HG03378 (cell line): ENCODE measurements around the gene ATP5MC2.
"Not testable (repeated sequence)": the region's sequence is repeated elsewhere in the genome, so short reads cannot be mapped to it uniquely, and the experiment has no call there.

ENCODE experiments used
- ATAC-seq: cut with Tn5 transposase; IDR thresholded peaks from one replicate; pipeline ENCODE4 v1.9.1; 2021; ENCODE audit warnings: mild to moderate bottlenecking, moderate library complexity; ENCODE audit not compliant: unreplicated experiment

ATP5MC2 gene

DNA sequence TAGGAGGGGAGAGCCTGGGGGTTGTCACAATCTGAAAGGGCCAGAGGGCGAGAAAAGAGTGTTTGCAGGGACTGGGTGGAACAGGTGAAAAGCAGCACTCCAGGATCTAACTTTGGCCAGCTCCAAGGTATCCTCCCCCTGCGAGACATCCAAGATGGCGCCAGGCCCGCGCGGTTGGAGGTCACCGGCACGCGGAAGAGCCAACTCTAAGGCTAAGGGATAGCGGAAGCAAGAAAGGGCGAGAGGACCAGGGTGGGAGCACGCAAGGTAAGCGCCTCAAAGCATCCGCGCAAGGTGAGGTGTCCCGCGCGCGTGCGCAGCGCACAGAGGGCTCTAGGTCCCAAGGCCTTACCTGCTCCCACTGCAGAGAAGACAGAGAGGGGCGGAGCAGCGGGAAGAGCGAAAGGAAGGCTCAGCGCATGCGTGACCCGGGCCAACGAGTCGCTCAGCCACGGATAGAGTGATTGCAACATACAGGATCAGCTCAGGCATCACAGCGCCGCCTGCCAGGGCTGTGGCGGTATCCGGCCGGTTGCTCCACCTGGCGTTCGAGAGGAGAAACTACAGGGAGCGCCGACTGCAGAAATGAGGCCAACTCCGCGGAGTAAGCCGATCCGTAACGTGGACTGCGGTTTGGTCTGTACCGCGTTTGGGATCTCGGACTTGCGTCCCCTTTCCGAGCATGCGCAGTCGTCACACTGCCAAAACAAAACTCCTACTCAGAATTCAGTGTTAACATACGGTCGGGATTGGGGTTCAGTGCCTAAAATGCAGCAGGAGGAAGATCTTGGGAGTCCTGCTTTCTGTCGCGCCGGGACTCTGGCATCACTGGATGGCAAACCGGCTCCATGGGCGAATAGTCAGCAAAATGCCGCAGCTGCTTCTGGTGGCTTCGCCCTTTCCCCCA is at the start of gene ATP5MC2:
Gene ATP5MC2 (minus strand): TSS at position 383 of the 907 bp plus-strand sequence. CDS start 3,469 bp downstream, outside the sequence.
- peak; percentile 93 for ATAC-seq

GRCh38 chr12:53722450-53723041 is 46.7 kb upstream of the ATP5MC2 start:
- ATAC-seq, result no peak

DNA sequence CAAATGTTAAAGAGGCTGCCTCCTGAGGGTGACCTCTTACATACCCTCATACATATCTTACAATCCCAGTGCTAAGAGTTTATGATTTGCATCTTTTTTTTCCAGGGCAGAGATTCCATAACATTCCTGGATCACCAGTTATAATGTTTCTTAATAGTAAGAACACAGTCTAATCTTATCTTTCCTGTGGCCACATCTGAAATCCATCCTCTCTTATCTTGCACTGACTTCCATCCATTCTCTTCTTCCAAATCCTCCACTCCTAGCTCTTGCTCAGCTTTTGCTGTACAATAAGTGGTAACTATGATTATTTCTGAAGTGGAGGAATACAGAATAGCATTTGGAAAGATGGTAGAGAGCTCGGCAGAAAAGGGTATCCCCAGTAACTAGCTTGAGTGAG is 45.1 kb upstream of the ATP5MC2 start:
- ATAC-seq, result no peak

GRCh38 chr12:53719649-53720048 is 43.8 kb upstream of the ATP5MC2 start:
- no peak for ATAC-seq

- not testable (repeated sequence) for ATAC-seq
Measured at GRCh38 chr12:53718567-53718966, 42.7 kb upstream of the ATP5MC2 start.

- no peak for ATAC-seq
Measured at GRCh38 chr12:53717319-53717718, 41.4 kb upstream of the ATP5MC2 start.

GRCh38 chr12:53714004-53714403 is 38.1 kb upstream of the ATP5MC2 start:
- no peak for ATAC-seq

DNA sequence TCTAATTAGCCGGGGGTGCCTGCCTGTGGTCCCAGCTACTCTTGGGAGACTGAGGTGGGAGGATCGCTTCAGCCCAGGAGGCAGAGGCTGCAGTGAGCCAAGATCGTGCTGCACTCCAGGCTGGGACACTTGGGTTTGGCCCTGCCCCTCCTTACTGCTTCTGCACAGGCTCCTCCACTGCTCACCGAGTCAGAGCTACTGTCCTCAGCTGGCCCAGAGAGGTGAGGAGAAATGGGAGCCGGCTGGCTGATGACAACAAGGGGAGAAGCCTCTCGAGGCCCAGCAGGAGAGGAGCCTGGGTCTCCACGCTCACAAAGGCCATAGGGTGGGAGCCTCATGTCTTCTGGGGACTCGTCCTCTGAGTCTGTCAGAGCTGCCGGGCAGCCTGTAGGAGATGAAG is 37.6 kb upstream of the ATP5MC2 start:
- no peak for ATAC-seq

GRCh38 chr12:53712059-53712643 is 36.3 kb upstream of the ATP5MC2 start:
- no peak for ATAC-seq

GRCh38 chr12:53710091-53710490 is 34.2 kb upstream of the ATP5MC2 start:
- ATAC-seq, result no peak

DNA sequence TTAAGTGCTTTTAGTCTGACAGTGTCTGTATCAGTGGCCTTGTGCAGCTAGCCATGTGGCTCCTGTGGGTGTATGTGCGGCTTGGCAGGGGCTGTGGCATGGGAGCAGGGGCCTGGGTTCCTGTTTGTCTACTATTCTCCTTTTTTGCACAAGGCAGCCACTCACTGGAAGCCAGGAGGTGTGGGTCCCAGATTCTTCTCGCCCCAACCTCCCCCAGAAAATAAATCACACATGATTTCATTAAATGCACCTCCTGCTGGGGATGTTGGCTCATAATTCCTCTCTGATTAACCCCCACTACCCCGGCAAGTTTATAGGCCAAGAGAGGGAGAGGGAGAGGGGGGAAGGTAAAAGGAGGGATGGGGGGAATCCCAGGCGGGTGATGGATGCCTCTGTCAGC is 33.8 kb upstream of the ATP5MC2 start:
- no peak for ATAC-seq

DNA sequence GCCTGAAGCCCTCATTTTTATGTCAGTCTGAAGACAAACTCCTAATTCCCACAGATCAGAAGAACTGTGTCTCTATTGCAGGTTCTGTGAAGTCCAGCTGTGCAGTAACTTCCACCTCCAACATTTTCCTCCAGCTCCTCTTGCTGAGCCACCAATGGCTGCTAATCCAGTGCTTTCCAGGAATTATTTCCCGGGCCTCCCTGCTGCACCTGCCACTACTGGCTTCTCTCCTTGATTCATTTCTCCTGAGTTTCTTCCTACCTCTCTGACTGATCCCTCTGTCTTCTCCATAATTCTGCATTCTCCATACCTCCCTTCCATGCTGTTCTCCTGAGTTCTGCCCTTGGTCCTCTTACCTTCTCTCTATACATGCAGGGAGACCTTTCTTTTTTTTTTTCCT is 30.2 kb upstream of the ATP5MC2 start:
- no peak for ATAC-seq

- no peak for ATAC-seq
Measured at GRCh38 chr12:53703756-53704155, 27.9 kb upstream of the ATP5MC2 start.

DNA sequence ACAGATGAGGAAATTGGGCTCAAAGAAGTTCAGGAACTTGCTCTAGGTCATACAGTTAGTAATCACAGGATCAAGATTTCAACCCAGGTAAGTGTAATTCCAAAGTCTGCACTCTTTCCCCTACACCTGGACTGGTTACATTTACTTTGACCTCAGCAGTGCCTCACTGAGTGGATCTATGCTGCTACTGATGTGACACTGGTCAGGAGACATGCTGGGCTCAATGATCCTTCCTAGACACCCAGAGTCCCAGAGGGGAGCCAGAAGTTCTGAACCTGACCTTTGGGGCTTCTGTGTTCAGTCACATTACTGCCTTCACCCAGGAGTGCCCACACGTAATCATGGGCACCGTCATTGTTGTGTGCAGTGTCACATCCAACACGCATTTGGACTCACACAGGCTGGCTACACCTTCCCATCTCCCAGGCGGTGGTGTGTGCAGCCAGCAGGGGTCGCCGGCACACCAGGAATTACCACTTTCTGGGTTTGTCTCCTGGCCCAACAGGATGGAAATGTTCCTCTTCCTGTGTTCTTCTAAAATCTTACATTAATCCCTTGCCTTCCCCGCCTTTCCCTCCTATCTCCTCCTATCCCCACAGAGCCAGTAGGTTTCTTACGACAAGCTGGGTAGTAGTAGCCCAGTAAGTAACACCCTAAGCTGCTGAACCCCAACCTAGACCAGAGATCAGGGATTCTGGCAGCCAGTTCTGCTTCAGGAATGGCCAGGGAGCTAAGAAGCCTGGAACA is 25.8 kb upstream of the ATP5MC2 start:
- no peak for ATAC-seq

DNA sequence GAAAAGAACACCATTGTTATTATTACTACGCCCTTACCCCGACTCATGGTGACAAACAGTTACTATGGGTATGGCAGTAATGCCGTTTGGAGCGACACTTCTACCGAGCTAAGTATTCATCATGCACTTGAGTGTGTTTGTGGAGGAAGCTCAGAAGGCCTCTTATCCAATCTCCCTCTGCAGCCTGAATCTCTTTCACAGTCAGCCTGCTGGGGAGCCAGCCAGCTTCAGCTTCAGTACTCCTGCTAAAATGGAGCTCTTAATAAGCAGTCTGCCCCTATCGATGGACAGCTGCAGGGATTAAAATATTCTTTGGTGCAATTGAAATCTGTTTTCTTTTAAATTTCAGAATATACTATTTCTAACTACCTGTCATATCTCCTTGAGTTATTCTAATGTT is 24.7 kb upstream of the ATP5MC2 start:
- ATAC-seq, result no peak

DNA sequence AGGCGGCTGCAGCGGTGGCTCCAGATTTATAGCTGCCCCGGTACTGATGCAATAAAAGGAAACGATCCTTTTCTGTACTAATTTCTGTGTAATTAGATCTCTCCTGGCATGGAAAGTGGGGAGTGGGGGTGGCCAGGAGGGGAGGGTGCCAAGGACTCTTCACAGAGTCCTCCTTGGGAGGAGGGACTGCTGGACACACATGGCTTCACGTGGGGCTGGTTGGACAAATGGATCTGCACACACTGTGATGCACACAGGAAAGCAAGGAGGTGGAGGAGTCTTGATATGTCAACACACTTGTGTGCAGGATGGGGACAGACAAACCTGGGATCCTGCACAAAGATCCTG is 23.8 kb upstream of the ATP5MC2 start:
- ATAC-seq, result no peak

- no peak for ATAC-seq
Measured at GRCh38 chr12:53698948-53699677, 23.2 kb upstream of the ATP5MC2 start.

GRCh38 chr12:53696655-53697331 is 20.9 kb upstream of the ATP5MC2 start:
- no peak for ATAC-seq

GRCh38 chr12:53696285-53696654 is 20.4 kb upstream of the ATP5MC2 start:
- no peak for ATAC-seq
